Muscle layer of colon (tissue), 2 donors: ENCODE results near the gene UEVLD.

Experiments used
- H3K27ac ChIP-seq: one replicate; pipeline ENCODE4 v1.7.0; 2013; ENCODE audit warnings: low read depth, mild to moderate bottlenecking, low read length, moderate library complexity
- H3K27me3 ChIP-seq, 2 donors: one replicate each; pipeline ENCODE4 v1.7.0; 2013; ENCODE audit warnings: low read length in 2 of 2, mild to moderate bottlenecking in 2 of 2; ENCODE audit not compliant: insufficient read depth in 2 of 2, control insufficient read depth in 1 of 2
- H3K36me3 ChIP-seq: one replicate; pipeline ENCODE4 v1.7.0; 2013; ENCODE audit warnings: mild to moderate bottlenecking, low read length; ENCODE audit not compliant: insufficient read depth
- H3K4me1 ChIP-seq: one replicate; pipeline ENCODE4 v1.7.0; 2013; ENCODE audit warnings: mild to moderate bottlenecking, low read length; ENCODE audit not compliant: insufficient read depth
- H3K4me3 ChIP-seq, 2 donors: one replicate each; pipeline ENCODE4 v1.7.0; 2013; ENCODE audit warnings: low read length in 2 of 2, low read depth in 1 of 2, mild to moderate bottlenecking in 1 of 2, moderate library complexity in 1 of 2
- H3K9ac ChIP-seq: one replicate; pipeline ENCODE4 v1.7.0; 2013; ENCODE audit warnings: low read length
- H3K9me3 ChIP-seq: one replicate; pipeline ENCODE4 v1.7.0; 2013; ENCODE audit warnings: mild to moderate bottlenecking, low read length
- donor health status: abdominal sarcoma.
- donor health status: Adenocarcinoma of cecum.

Gene UEVLD

DNA sequence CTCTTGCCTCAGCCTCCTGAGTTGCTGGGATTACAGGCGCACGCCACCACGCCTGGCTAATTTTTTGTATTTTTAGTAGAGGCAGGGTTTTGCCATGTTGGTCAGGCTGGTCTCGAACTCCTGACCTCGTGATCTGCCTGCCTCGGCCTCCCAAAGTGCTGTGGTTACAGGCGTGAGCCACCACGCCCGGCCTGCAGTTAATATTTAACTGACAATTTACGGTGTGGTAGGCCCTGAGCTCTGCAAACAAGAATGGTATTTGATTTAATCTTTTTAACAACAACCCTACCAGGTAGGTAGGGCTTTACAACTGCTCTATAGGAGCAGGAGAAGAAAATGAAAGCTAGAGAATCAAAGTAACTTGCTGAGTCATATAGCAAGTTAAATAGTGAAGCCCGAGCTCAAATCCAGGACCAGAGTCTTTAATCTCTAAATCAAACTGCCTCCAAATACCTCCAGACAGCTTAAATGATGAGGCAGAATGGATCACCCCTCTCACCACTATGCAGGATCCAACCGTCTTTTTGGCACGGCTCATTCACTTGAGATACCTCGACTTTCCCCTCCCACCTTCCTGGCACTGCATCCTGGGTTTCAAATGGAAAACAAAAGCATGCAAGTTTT, 9.4 kb downstream of the UEVLD start:
- no peaks in the 10 kb centered on the region for H3K4me1 ChIP-seq
- no peak overlapping the region for H3K9ac ChIP-seq
- H3K27ac ChIP-seq, result no peak overlapping the region
- H3K36me3 ChIP-seq, result peaks cover 32% of the 10 kb centered on the region
- no peaks in the 10 kb centered on the region for H3K9me3 ChIP-seq
- no peak overlapping the region for H3K4me3 ChIP-seq
- H3K27me3 ChIP-seq, result no peaks in the 10 kb centered on the region

DNA sequence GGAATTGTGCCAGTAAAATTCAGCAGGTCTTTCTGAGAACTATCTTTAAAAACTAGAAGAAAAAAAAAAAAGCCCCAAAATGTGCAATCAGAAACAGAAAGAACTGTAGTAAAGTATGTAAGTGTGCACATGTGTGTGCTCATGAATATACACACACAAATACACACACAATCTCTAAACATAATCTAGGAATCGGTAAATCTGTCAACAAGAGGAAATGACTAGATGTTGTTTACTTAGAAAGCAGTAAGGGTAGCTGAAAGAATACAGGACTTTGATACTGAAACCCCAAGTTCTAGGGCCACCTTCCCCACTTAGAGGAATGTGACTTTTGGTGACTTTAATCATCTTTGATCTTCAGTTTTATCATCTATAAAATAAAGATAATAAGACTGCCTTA, 13.2 kb downstream of the UEVLD start:
- Histone ChIP-seq H3K27ac (no peak overlapping the region), H3K4me3 (no peak overlapping the region), H3K9ac (no peak overlapping the region), H3K36me3 (peaks cover 44% of the 10 kb centered on the region), H3K9me3 (no peaks in the 10 kb centered on the region), H3K4me1 (no peaks in the 10 kb centered on the region), H3K27me3 (no peaks in the 10 kb centered on the region)

GRCh38 chr11:18567081-18567480, 21.5 kb downstream of the UEVLD start:
- Histone ChIP-seq H3K9me3 (no peaks in the 10 kb centered on the region), H3K4me1 (no peaks in the 10 kb centered on the region), H3K36me3 (peaks cover 28% of the 10 kb centered on the region), H3K27ac (no peak overlapping the region), H3K27me3 (no peaks in the 10 kb centered on the region), H3K4me3 (no peak overlapping the region), H3K9ac (no peak overlapping the region)

DNA sequence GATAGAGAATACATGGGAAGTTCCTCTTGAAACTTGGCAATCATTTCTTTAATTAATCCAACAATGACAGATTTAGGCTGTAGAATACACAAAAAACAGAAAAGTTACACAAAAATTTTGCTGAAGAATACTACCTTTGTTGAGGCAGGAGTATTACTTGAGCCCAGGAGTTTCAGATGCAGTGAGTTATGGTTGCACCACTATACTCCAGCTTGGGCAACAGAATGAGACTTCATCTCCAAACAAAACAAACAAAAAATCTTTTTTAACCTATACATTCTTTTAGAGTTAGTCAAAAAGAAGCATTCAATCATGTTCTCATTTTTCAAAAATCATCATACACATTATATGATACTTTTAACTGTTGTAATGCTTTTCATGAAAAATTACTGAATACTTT, 22.1 kb downstream of the UEVLD start:
- Histone ChIP-seq H3K36me3 (peaks cover 28% of the 10 kb centered on the region), H3K4me1 (no peaks in the 10 kb centered on the region), H3K9me3 (no peaks in the 10 kb centered on the region), H3K9ac (no peak overlapping the region), H3K27ac (no peak overlapping the region), H3K27me3 (no peaks in the 10 kb centered on the region), H3K4me3 (no peak overlapping the region)

DNA sequence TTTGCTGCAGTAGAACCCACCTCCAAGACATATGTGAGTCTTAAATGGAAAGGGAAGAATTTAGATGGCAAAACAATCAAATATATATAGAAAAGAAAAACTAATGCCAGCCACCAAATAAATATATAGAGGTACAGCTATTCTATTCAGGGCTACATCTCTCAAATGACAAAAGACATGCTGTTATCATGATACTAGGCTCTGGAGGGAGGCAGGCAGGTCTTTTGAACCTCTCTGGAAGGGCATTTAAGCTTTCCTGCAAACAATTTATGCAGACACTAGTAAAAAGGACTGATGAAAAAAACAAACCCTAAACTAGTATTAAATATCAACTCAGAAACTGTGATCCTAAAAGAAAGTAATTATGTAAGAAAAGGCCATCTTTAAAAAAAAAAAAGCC, 24.4 kb downstream of the UEVLD start:
- Histone ChIP-seq H3K4me1 (no peaks in the 10 kb centered on the region), H3K36me3 (peaks cover 25% of the 10 kb centered on the region), H3K27me3 (no peaks in the 10 kb centered on the region), H3K27ac (no peak overlapping the region), H3K4me3 (no peak overlapping the region), H3K9me3 (no peaks in the 10 kb centered on the region), H3K9ac (no peak overlapping the region)

DNA sequence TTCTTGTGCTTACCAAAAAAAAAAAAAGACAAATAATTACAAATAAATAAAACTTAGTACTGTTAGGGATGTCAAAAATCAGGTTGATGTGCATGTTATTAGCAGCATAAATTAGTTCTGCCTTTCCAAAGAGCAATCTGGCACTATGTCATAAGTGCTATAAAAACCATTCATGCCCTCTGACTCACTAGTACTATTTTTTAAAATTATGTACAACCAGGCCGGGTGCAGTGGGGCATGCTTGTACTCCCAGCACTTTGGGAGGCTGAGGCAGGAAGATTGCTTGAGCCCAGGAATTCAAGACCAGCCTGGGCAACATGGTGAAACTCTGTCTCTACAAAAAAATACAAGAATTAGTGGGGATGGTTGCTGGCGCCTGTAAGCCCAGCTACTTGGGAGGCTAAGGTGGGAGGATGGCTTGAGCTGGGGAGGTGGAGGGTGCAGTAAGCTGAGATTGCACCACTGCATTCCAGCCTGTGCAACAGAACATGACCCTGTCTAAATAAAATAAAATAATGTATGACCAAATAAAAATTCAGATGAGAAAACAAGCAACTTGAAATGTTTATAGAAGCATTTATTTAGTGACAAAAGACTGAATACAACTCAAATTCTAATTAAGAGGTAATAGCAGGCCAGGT, 25.3 kb downstream of the UEVLD start:
- H3K9ac ChIP-seq, result no peak overlapping the region
- H3K9me3 ChIP-seq, result no peaks in the 10 kb centered on the region
- no peak overlapping the region for H3K4me3 ChIP-seq
- H3K27ac ChIP-seq, result no peak overlapping the region
- no peaks in the 10 kb centered on the region for H3K4me1 ChIP-seq
- no peaks in the 10 kb centered on the region for H3K27me3 ChIP-seq
- peaks cover 25% of the 10 kb centered on the region for H3K36me3 ChIP-seq

DNA sequence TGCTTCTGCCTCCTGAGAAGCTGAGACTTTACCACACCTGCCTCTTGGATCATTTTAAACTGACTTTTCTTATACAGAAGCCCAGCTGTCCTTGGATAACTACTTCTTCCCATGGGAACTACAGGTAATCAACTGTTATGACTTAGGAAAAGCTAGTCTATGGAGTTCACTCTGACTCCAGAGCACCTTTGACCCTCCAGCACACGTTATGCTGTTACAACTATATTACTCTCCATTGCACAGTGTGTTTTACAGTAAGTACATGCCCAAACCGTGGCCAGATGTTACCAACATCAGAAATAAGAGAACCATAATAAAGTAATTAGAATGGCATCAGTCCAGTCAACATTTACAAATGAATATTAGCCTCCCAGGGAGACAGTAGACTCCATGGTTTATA, 40.5 kb downstream of the UEVLD start:
- no peak overlapping the region for H3K4me3 ChIP-seq
- no peaks in the 10 kb centered on the region for H3K9me3 ChIP-seq
- no peak overlapping the region for H3K9ac ChIP-seq
- no peak overlapping the region for H3K27ac ChIP-seq
- H3K36me3 ChIP-seq, result peaks cover 35% of the 10 kb centered on the region
- H3K4me1 ChIP-seq, result no peaks in the 10 kb centered on the region
- no peaks in the 10 kb centered on the region for H3K27me3 ChIP-seq

- Histone ChIP-seq H3K27ac (no peak overlapping the region), H3K36me3 (peaks cover 22% of the 10 kb centered on the region), H3K27me3 (no peaks in the 10 kb centered on the region), H3K4me1 (no peaks in the 10 kb centered on the region), H3K4me3 (no peak overlapping the region), H3K9me3 (no peaks in the 10 kb centered on the region), H3K9ac (no peak overlapping the region)
Observed at GRCh38 chr11:18540207-18541009, 48.1 kb downstream of the UEVLD start.

- Histone ChIP-seq H3K27ac (no peak overlapping the region), H3K4me1 (no peaks in the 10 kb centered on the region), H3K9ac (no peak overlapping the region), H3K36me3 (peaks cover 23% of the 10 kb centered on the region), H3K4me3 (no peak overlapping the region), H3K9me3 (no peaks in the 10 kb centered on the region), H3K27me3 (no peaks in the 10 kb centered on the region)
Observed at GRCh38 chr11:18536209-18536608, 52.3 kb downstream of the UEVLD start.

- Histone ChIP-seq H3K9me3 (no peaks in the 10 kb centered on the region), H3K27me3 (no peaks in the 10 kb centered on the region), H3K27ac (no peak overlapping the region), H3K4me3 (no peak overlapping the region), H3K9ac (no peak overlapping the region), H3K4me1 (no peaks in the 10 kb centered on the region), H3K36me3 (peaks cover 27% of the 10 kb centered on the region)
Observed at GRCh38 chr11:18534245-18534644, 54.3 kb downstream of the UEVLD start.

GRCh38 chr11:18533365-18533764, 55.2 kb downstream of the UEVLD start:
- Histone ChIP-seq H3K9ac (no peak overlapping the region), H3K27ac (no peak overlapping the region), H3K4me3 (no peak overlapping the region), H3K9me3 (no peaks in the 10 kb centered on the region), H3K36me3 (peaks cover 27% of the 10 kb centered on the region), H3K27me3 (no peaks in the 10 kb centered on the region), H3K4me1 (no peaks in the 10 kb centered on the region)
